Measurements from ENCODE around the gene MAPRE2.

The MAPRE2 gene

DNA sequence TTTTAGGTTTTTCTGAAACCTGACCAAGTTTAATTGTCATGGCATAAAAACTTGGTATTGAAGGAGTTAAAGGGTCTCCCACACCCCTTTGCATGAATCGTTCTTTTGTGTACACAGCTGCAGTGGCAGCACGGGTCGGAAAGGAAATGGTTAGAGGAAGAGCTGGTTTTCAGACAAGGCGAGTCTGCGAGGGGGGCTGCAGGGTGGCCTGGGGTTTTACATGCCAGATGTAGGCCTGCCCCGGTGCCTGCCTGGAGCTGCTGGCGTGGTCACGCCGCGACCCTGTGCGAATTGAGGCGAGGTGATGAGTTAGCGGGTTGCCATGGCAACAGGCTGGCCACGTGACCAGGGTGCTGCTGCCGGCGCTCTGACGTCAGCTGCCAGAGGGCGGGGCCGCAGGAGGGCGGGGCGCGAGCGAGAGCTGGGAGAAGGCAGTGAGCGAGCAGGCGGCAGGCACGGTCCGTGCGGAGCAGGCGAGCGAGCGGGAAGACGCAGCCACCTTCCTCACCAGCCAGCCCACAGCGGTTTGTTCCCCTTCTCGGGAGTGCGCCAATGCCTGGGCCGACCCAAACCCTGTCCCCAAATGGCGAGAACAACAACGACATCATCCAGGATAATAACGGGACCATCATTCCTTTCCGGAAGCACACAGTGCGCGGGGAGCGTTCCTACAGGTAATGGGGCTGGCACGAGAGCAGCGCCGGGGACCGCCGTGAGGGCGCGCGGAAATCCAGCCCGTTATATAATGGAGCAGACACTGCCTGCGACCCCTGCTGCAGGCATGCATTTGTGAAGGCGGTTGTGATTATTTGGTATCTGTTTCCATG lies at the start of gene MAPRE2:
Gene MAPRE2, plus strand, starts transcription at position 426 of the 827 bp plus-strand sequence. Its CDS starts 127 bp downstream, at position 553.
- DNase-seq = peak; percentile 58

DNA sequence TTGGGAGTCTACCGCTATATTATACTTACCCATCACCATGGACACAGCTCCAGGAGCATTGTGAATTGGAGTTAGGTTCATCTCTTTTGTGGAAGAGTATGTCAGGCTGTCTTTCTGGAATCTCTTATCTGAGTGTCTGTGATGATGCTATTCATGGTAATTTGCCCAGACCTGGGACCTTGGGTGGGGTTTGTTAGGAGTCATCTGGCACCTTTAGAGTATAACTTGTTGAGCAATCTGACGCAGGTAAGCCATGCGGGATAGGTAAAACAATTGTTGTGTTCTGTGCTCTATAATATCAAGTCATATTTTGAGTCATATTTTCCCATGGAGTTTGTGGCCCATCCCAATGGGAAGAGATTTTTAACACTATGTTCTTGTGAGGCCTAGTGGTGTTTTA lies 49.7 kb upstream of the MAPRE2 start:
- DNase-seq = no peak

DNA sequence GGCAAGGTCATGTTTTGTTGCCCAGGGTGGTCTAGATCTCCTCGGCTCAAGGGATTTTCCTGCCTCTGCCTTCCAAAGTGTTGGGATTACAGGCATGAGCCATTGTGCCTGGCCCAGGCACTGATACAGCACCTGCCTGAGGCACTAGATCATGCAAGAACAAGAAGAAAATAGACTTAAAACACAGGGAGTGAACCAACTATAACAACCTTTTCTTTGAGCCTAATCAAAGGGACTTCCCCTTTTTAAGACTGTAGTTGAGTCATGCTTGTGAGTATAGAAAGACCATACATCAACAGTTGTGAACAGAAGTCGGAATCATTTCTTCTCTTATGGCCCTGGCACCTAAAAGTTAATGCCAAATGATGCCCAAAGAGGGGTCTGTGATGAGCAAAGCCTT lies 47.9 kb upstream of the MAPRE2 start:
- no peak for DNase-seq

DNA sequence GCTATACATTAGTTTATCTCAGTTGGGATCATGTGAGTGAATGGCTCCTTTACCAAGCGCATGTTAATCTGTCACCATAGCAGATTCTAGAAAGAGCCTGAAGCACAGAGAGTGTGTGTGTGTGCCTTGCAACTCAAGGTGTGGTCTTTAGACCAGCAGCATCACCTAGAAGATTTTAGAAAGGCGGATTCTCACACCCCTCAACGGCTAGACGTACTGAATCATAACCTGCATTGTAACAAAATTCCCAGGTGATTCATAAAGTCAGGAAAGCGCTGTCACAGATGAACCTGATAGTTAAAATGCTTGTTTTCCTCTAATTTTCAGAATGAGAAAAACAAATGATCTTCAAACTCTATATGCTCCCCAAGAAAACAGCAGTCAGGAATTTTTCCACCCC lies 45.5 kb upstream of the MAPRE2 start:
- DNase-seq = no peak

DNA sequence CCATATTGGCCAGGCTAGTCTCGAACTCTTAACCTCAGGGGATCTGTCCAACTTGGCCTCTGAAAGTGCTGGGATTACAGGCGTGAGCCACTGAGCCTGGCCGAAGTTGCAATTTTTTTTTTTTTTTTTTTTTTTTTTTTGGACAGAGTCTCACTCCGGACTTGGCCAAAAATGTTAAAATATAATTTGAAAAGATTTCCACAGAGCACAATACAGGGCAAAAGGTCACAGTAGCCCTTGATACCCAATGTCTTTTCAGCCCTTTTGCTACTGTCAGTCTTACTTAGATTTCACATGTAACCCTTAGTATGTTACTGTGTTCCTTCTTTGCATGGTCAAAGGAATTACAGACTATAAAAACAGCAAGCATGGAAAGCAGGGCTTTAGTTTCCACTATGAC lies 42.6 kb upstream of the MAPRE2 start:
- DNase-seq = no peak

DNA sequence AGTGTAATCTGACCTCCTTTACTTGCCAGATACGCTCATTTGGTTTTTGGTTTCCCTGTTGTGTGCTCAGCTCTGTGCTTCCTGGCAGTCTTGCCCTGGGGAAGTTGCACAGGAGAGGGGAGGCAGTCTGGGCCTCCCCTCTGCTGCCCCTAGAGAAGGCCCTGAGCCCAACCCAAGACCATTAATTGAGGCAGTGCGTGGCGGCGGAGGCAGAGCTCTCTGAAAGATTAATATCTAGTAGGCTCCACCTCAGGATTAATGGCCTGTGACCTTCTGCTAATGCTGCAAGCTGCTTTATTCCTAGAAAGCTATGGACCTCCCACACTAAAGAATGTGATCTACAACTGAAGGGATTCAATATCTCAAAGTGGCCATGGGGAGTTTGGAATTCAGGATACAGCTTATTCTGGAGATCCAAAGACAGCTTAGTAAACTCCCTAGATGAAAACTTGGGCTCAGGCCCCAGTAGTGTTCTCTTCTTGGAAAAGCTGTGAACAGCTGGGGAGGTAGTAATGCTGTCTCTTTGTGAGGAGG lies 41.4 kb upstream of the MAPRE2 start:
- DNase-seq = no peak

DNA sequence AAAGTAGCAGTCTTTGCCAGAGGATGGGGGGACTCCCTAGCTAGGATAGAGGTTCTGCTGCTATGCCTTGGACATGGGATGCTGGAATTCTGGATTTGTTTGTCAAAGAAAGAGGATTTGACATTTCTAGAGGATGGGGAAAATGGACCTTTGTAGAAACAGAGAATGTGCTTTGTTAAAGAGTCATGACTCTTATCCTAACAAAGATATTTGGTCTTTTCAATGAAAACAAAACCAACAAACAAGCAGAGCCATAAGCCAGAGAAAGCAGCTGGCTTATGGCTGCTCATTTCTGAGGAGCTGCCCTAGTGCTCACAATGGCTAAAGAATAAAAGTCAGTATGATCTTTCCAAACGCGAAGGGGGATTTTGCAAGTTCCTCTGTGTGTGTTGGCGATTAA lies 40.8 kb upstream of the MAPRE2 start:
- no peak for DNase-seq

DNA sequence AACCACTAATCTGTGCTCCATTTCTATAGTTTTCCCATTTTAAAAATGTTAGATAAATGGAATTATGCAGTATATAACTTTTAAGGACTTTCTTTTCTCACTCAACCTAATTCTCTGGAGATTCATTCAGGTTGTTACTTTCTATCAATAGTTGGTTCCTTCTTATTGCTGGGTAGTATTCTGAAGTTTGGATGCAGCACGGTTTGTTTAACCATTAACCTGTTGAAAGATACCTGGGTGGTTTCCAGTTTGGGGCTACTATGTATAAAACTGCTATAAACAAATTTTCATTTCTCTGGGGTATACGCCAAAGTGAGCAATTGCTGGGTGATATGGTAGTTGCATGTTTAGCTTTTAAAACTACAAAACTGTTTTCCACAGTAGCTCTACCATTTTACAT lies 39.1 kb upstream of the MAPRE2 start:
- DNase-seq = no peak

DNA sequence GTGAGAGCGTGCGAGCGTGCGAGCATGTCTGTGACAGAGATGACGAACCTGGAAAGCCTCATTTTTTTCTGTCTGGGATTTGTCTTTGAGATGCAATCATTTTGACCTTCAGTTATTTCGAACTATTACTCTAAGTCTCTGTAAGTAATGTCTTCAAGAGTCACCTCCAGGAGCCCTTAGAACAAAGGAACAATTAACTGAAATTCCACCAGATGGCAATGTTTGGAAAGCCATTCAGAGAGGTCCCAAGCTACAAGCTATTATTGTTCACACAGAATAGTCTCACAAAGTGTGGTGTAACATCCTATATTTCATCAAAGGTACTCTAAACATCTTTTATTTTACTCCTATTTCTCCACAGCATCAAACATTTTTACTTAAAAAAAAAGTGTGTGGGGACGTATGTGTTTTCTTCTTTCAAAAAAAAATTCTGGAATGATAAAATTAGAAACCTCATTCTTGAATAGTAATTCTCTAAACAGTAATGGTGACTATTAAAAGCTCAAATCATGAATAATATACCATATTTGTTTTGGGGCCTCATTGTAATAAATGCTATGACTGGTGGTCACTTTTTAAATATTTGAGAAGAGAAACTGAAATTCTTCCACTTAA lies 35.1 kb upstream of the MAPRE2 start:
- no peak for DNase-seq

DNA sequence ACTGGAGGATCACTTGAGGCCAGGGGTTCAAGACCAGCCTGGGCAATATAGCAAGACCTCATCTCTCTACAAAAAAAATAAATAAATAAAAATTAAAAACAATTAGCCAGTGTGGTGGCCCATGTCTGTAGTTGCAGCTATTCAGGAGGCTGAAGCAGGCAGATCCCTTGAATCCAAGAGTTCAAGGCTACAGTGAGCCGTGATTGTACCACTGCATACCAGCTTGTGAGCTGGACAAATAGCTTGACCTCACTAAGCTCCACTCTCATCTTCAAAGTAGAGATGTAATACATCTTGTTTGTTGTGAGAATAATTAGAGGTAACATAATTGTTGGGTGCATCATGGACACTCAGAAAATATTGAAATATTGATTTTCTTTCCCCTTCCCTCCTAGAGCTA lies 31.1 kb upstream of the MAPRE2 start:
- DNase-seq = no peak

DNA sequence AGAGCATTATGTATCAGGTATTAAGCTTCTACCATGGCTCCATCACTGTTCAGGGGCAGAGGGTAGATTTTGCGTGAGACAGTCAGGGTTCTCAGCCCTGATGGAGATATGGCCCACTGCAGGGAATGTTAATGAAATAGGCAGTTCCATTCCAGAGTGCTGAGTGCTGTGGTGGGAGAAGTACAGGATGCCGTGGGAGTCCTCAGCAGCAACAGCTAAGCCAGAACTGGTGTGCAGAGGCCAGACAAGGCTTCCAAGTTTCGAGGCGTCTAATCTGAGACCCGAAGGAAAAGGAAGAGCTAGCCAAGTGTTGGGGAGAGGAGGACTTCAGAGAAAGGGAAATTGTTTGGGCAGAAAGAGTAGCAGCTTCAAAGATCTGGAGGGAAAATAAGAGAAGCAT lies 30.2 kb upstream of the MAPRE2 start:
- no peak for DNase-seq

DNA sequence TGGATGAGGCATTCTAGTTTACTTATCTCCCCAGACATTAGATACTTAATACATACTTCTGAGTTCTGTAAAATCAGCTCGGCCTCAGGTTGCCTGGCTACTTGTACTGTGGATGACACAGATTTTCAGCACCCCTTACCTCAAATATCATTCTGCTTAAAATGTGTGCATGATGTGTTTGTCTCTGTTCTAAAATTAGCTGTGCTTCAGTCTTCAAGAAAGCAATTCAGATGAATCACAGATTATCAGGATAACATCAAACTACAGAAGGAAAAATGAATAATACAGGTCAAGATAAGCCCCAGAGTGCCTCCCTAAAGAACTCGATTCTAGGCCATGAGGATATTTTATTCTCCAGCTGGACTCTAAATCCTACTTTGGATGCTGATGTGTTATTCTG lies 21.3 kb upstream of the MAPRE2 start:
- DNase-seq = no peak

DNA sequence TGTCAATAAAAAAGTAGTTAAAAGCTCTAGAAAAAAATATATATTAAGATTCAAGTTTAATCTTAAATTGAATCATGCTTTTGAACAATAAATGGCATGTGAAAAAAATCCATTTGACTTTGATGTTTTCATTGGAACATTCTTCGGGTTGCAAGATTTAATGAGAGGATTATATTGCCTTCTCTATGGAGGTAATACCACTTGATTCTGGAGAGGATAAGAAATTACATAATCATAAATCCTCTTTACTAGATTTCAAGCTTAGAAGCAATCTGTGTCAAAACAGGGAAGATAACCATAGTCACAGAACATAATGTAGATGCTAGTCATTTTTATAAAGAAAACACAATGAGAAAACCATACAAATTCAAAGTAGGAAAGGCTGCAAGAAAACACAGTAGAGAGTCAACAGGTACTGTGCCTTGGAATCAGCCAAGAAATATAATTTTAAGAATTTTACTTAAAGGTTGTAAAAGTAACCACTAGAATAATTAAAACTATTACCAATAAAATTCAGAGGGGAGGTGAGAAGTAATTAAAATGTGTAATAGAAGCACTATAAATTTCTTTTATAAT lies 18.7 kb upstream of the MAPRE2 start:
- DNase-seq = no peak

DNA sequence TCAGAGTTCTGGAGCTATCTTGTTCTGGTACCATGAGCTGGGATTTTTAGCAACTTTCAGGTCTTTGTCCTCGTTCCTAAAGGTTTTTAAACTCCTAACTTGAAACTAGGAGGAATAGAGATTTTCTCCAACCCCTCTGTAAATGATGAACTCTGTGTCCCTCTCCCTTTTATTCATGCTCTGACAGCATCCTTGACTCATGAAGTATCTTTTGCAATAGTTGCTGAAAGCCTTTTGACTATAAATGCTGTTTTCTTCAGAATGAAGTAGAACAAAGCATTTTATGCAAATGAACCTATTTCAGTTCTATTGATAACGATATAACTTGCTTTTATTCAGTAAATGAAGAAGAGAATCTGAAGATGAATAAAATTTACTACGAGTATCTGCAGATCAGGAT lies 17.0 kb upstream of the MAPRE2 start:
- no peak for DNase-seq

DNA sequence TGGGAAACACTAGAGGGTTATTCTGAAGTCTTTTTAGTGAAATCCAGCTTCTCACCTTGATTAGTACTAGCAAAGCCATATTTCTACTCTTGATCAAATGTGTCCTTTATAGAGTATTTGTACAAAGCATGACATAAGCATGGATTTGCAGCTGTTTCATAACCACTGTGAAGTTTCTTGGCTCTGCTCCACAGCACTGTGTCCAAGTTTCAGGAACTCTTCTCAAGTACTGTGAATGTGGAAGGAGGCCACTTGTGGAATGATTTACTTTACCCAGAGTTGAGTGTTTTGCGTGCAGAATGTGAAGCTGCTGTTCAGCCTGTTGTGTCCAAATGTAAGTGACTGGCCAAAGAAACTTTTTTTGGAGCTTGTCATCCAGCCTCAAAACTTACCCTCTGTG lies 16.2 kb upstream of the MAPRE2 start:
- DNase-seq = no peak

DNA sequence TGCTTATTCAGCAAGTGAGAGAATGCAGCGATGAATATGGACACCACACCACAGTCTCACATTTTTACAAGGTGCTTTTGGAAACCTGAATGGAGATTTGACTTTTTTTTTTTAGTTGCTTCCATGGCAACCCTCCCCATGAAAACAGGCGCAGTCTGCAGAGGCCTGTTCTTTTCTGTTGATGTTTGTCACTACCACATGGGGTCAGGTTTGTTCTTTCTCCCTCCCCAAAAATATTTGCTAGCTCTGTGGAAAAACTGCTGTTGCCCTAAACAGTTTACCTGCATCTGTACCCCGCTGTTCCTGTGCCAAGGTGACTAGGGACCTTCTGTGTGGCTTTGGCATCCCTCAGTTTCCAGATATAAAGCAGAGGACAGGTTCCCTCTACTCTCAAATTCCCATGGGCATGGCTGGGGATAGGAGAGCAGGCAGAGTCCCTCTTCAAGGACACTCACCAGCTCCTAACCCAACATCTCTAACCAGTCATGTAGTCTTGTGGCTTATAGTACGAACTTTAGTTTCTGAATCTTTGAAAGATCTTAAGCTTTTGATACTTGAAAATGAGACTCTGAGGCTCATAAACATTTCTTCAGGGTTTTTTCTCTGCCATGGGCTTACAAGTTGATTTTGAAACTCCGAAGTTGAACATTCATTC lies 14.7 kb upstream of the MAPRE2 start:
- no peak for DNase-seq

DNA sequence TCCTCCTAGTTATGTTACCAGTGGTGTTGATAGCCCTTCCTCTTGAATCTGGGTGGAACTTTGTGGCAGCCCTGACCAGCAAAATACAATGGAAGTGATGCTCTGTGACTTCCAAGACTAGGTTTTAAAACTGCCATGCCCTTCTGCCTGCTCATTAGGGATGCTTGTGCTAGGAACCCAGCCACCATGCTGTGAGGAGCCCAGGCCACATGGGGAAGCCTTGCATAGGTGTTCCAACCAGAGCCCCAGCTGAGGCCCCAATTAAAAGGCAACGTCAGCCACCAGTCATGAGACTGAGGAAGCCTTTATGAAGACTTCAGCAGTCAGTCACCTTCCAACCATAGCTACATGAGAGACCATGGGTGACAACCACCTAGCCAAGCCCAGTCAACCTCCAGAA lies 14.0 kb upstream of the MAPRE2 start:
- DNase-seq = no peak

DNA sequence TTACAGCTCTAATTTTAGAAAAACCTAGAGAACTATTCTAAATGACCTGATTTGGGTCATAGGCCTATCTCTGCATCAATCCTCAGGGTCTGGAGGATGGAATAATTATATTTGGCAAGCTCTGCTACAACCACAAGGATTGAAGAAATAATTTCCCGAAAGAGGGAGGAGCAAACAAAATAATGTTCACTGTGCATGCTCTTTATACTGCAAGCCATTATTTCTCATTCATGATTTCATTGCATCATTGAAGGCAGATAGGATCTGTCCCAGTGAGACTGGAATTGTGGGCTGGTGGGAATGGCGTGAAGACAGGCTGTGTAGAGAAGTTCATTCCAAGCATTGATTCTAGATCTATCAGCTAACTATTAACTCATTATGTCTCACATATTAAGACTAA lies 12.7 kb upstream of the MAPRE2 start:
- no peak for DNase-seq

DNA sequence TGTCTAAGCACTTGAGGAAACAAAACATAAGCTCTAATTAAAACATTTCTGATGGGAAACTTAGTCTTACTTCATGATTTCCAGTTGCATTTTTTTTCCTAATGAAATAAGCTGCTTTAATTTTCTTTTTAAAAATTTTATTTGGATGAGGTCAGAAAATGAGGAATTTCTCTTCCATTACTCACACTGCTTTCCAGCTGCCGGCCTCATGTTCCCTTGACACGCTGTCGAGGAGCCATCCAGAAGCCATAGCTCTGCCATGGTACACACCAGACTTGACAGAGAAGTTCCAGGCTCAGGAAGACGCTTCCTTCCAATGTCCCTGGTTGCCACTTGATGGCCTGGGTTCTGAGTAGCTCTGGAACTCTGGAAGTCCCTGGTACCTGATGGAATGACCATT lies 12.1 kb upstream of the MAPRE2 start:
- DNase-seq = no peak

DNA sequence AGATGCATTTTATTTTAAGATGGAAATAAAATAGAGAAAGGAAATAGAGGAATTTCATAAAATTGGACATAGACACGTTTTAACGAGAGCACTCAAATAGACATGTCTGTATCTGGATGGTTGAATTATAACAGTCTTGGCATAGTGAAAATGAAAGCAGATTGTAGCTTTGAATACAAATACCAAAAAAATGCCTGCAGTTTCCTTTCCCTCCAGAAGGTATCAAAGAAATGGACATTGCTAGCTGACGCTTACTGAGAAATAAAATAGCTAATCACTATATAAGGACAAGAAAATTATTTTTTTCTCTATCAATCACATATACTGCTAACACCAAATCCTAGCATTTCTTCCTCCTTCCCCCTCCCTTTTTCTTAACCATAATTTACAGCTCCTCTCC lies 11.4 kb upstream of the MAPRE2 start:
- DNase-seq = no peak

DNA sequence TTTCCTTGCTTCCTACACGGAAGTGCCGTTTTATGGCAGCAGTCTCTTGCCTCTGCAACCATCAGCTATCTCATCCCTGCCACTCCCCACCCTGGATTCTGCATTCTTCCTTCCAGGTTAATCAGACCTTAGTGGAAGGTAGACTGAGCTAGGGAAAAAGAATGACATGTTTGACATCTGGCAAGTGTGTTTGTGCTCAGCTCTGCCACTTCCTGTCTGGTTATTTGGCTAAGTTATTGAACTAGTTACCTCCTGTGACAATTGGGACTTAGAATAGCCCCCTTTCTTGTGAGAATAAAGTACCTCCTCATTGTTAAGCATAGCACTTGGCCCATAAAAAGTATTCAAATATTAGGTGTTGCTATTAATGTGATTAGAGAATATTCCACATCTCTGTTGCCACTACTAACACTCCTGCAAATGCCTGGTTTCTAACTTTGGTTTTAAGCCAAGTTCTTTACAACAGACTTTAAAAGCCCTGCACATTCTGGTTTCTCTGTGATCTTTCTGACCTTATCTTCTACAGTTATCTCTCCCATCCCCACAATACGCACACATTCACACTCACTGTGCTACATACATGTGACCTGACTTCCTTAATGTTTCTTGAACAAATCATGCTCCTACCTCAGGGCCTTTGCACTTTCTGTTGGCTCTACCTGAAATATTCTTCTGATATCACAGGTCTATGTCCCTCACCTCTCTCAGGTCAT lies 10.8 kb upstream of the MAPRE2 start:
- DNase-seq = no peak

DNA sequence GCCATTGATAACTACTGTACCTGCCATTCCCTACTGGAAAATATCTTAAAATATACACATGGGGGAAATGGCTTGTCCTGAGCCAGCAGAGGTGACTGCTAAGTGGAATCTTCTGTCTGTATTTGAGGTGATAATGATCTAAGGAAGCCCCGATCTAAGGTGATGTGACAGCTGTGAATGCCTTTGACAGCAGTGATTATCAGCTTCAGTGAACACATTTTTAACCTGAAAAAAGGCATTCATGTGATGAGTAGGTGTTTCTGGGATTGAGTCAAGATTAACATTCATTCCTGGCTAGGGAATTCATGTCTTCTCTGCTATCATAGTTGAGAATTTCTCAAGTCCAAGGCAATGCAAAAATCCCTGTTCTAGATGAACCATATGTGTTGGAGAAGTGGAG lies 9.1 kb upstream of the MAPRE2 start:
- DNase-seq = no peak

DNA sequence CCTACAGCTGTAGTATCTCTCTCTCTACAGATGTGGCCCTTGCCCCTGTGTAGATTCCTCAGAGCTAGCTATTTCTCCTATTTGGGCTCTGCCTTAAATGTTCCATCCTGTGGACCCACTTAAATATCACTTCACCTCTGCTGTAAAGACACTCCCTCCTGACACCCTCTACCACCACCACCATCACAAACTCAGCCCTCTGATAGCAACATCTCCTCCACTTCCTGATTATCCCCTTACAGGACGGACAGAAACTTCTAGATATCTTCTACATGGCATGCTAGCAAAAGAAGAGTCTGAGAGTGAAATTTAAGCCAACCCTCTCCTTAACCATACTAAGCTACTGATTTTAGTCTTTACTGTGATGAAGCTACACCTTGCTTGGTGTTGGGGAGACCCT lies 3.2 kb upstream of the MAPRE2 start:
- no peak for DNase-seq

Measured in cortex of kidney (tissue), 1 donor.